Activated T-helper 9 cell treated with anti-CD3 and anti-CD28 coated beads, Interleukin-2, amount 50 U/mL, for 16 hours (primary cell): ENCODE results near the gene RAP1GAP.
"Not testable (repeated sequence)": the region's sequence is repeated elsewhere in the genome, so short reads cannot be mapped to it uniquely, and the experiment has no call there.

Experiments
- DNase-seq: peaks from one replicate; pipeline ENCODE4 v3.0.0-alpha.2; 2020; ENCODE audit warnings: low read depth

Gene RAP1GAP

GRCh38 chr1:21677168-21677567 lies 8.0 kb upstream of the RAP1GAP start:
- no peak for DNase-seq

DNA sequence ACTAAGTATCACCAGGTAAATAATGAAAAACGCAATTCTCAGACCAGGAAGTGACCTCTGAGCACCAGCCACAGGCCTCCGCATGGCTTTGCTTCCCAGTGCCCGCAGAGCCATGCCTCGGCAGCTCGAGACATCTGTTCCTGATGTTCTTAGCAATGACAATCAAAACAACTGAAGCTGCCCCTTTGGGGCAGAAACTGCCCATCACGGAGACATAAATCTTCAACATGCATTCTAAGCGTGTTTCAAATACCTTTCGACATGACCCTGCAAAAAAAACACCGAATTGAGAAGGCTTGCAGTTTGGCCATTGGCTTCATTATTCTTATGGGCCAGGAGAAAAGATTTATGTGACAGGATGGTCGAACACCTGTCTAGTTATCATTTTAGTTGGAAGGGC lies 5.8 kb upstream of the RAP1GAP start:
- DNase-seq: no peak

DNA sequence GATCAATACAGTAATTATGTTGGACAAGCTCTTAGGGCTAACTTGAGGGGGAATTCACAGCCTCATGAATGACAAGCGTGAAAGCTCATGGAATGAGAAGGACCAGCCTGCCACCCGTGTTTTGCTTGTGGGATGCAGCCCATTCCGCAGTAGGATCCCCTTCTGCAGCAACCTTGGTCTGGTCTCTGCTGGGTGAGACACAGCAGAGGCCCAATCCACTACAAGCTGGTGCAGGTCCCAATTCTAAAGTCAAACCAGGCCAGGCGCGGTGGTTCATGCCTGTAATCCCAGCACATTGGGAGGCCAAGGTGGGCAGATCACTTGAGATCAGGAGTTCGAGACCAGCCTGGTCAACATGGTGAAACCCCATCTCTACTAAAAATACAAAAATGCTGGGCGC lies 4.7 kb upstream of the RAP1GAP start:
- not testable (repeated sequence) for DNase-seq

DNA sequence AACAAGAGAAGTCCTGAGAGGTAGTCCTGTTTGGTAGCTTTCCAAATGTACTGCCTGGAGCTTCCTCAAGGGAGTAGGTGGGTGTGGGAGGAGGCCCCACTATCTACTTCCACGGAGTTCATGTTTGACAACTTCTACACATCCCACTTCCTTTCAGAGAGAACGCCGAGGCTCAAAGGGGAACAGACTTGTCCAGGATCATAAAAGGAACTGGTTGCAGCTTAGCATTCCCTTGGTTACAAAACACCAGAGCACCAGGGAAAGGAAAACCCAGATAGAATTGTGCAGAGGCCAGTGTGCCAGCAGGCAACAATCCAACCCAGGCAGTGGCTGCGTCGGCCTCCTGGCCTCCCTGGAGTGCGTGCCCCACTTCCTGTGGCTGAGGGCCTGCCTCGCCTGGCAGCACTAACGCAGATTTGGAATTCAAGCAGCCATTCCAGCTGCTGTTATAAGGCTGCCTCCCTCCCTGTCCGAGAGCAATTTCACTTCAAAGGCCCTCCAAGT lies 4.2 kb upstream of the RAP1GAP start:
- DNase-seq: no peak

- no peak for DNase-seq
Observed at GRCh38 chr1:21672478-21673276, 3.5 kb upstream of the RAP1GAP start.

GRCh38 chr1:21671915-21672314 lies 2.8 kb upstream of the RAP1GAP start:
- DNase-seq: no peak

DNA sequence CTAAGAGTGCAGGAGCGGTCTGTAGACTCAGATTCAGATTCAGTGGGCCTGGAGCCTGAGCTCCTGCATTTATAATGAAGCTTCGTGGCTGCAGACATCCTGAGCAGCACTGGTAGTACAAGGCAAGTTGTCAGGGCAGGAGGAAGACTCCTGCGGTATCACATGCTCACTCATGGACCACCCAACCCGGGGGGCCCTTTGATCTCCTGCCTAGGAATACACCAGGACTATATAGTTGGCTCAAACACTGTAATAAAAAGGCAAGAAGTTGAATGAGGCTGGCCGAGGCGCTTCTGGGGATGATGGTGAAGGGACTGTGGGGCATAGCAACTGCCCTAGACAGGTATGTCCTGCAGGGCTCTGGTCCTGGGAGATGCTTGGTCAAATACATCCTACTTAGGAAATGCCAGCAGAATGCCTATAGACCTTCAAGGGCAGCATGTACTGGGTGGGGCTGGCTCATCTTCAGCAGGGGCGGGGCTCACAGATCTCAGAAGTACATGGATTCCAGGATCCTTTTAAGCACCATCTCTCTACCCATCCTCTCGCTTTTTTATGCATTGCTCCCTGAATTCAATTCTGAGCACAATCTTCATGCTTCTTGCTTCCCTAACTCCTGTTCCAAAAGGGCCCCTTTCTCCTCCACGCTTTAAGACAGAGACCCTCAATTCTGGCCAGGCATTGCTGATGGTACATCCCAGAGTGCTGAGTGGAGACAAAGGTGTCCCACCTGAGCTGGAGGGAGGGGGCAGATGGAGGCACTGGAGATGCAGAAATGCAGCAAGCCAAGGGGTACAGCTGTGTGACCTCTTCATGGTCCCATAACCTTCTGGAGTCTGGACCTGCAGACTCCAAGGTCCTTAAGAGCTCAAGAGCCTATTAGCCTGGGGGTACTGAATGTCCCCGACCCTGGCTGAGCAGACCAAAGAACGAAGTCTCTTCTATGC lies 2.1 kb upstream of the RAP1GAP start:
- no peak for DNase-seq

DNA sequence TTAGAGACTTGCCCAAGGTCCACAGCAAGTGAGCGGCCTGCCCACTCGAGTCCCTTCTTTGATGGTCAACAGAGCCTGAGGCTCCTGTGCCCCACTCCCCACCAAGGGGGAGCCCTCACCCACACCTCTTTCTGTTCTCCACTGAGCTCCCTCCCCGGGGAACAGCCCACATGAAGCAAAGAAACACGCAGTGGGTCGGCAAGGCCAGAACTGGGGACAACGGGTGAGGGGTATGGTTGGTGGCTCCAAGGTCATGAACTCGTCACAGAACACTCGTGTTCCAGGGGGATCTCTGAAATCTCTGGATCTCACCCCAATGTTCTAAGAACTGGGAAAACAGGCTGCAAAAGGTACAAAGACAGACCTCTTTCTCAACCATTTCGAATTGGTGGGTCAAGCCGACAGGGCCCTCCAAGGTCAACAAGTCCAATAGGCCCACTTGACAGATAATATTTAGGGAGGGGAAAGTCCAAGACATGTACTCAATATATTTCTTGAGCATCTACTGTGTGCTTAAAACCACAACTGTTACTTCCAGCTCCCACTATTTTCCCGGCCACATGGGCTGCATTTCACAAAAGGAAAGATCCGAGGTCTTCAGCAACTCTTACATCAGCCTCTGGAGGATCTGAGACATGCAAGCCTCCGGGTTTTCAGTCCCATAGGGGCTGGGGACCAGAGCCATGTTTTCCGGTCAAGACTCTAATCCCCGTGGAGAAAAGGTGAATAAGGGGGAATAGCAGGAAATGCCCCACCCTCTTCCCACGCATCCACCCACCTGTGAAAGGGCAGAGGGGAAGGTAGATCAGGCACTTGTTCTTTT lies 1.1 kb upstream of the RAP1GAP start:
- DNase-seq: no peak

GRCh38 chr1:21668951-21669257 lies 253 bp downstream of the RAP1GAP start:
- DNase-seq: no peak

GRCh38 chr1:21668232-21668950 lies 766 bp downstream of the RAP1GAP start:
- no peak for DNase-seq

DNA sequence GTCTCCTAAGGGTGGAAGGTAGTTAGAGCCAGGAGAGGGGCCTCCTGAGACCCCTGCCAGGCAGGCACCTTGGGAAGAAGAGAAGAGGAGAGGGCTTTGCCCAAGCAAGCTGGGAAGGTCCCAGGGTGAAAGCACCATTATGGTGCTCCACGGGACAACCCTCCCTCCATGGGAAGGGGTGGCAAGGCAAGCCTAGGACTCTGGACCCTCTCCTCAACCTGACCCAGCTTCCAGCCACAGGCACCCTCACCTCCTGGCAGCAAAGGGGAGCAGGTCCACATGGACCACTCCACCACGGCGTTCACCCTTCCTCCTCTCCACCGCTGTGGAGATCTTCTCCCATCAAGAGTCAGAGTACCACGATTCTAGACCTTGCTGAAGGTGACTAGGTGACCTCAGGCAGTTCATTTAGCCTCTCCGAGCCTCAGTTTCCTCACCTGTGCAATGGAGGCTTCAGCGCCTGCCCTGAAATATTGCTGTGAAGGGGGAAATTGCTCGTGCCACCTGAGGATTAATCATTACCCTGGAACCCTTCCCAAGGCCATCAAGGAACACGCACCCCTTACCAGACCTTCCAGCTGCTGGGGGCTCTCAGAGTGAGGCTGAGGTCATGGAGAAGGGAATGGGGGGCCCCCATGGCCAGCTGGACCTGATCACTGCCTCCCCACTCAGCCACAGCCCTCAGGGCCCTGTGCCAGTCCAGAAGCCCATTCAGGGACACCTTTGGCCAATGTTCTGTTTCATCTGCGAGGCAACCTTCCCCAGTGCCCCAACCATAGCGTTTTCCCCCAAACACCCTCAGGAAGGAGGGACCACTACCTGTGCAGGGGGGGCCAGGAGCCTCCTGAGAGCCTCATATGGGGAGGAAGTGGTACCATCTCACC lies 1.6 kb downstream of the RAP1GAP start:
- no peak for DNase-seq

DNA sequence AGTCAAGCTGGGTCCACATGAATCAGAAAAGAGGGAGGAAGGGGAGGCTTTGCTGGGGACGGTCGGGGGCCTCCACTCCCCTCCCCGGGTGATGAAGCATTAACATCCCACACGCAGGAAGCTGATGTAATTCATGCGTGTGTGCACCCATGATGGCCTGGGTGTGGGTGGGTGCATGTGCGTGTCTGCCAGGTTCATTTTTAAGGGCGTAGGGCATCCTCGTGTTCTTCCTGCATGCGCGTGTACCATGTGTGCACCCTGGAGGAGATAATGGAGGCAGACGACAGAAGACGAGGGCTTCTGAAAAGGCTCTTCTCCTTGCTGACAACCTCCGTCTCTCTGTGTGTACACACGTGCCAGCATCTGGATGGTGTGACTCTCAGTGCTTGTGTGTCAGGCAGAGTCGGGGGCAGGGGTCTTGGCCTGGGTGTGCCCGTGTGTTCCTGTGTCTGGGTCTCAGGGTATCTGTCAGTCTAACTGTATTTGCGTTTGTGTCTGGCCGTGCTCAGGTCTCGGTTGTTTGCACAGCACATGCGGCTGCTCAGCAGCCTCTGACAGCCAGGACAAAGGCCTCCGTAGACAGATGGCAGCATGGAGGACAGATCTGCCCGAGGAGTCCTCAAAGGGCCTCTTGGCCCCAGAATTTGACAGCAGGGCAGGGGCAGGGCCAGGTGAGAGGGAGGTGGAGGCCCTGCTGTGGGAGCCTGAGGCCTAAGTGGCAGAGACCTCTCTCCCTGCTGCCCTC lies 2.4 kb downstream of the RAP1GAP start:
- DNase-seq: no peak

- no peak for DNase-seq
Observed at GRCh38 chr1:21665711-21666575, 3.2 kb downstream of the RAP1GAP start.

- DNase-seq: no peak
Observed at GRCh38 chr1:21664806-21665588, 4.2 kb downstream of the RAP1GAP start.

- no peak for DNase-seq
Observed at GRCh38 chr1:21663951-21664805, 5.0 kb downstream of the RAP1GAP start.

- no peak for DNase-seq
Observed at GRCh38 chr1:21663248-21663950, 5.8 kb downstream of the RAP1GAP start.
